GM18951 (cell line): ENCODE results near the gene PIK3C2A.
A peak's percentile ranks its signal among the peaks of the same experiment; 100 is the strongest.

ENCODE experiments used
- POLR2A ChIP-seq: IDR thresholded peaks from 4 replicates; pipeline ENCODE4 v1.6.1; 2011; ENCODE audit warnings: mild to moderate bottlenecking; ENCODE audit not compliant: insufficient read length, insufficient read depth; ENCODE audit errors: extremely low read depth
- in situ Hi-C: fragments of 300-500 bp; cut with MboI; formaldehyde crosslinking; loops from one replicate; pipeline ENCODE4 v1.12.0; 2022; ENCODE audit warnings: low sequenced_read_pairs, mixed read lengths, inconsistent platforms; ENCODE audit not compliant: unreplicated experiment

The PIK3C2A gene

GRCh38 chr11:17207317-17208256 is at the start of gene PIK3C2A:
PIK3C2A (minus strand) TSS chr11:17207986; CDS start chr11:17169741, 38,245 bp downstream.
- peak; percentile 91 for TF ChIP-seq POLR2A
- in situ Hi-C loops = no loop called here

- no peak for TF ChIP-seq POLR2A
- in situ Hi-C loops = no loop called here
These were observed 49.4 kb upstream of the PIK3C2A start for GRCh38 chr11:17257196-17257595.

DNA sequence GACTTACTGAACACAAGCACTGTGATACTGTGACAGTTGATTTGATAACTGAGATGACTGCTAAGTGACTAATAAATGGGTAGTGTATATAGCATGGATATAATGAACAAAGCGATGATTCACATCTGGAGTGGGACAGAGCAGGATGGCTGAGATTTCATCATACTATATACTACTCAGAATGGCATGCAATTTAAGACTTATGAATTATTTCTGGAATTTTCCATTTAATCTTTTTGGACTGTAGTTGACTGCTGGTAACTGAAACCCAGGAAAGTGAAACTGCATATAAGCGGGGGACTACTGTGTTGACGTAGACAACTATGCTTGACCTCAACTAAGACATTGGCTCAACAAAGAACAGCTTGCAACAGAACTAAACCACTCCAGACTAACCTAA is 48.7 kb upstream of the PIK3C2A start:
- in situ Hi-C loops = no loop called here
- no peak for TF ChIP-seq POLR2A

- no peak for TF ChIP-seq POLR2A
- in situ Hi-C loops = no loop called here
These were observed 44.9 kb upstream of the PIK3C2A start for GRCh38 chr11:17252704-17253103.

DNA sequence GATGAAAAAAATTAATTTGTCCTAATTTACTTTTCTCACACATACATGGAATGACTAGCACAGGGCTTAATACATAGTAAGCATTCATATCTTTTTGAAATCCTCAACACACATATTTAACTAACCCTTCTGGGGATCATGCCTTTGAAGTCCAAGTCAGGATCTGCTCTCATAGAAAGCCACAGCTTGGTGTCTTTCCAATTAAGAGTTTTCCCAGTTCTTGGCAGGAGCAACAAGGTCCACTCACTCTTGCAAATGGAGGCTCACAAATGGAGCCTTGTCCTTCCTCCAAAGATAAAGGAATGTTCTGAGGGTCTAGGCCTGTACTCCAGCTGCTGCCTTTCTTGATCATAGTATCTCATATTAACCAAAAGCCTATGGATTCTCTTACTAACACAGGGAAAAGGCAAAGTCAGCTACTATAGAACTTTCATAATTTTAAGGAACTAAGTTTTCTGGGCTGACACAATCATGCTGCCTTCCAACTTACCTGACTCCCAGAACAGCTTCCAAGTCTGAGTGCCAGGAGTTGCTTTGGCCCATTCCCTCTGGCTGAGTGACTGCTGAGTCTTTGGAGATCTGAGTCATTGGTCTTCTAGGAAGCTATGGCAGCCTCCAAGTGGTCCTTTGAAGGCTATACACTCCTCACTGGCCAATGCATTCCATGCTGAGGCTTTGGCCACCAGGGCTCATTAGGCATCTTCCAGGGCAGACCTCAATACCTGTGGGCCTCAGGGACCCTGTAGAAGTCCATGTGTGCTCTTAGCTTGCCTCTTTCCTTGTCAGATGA is 43.0 kb upstream of the PIK3C2A start:
- TF ChIP-seq POLR2A = no peak
- in situ Hi-C loops = no loop called here

DNA sequence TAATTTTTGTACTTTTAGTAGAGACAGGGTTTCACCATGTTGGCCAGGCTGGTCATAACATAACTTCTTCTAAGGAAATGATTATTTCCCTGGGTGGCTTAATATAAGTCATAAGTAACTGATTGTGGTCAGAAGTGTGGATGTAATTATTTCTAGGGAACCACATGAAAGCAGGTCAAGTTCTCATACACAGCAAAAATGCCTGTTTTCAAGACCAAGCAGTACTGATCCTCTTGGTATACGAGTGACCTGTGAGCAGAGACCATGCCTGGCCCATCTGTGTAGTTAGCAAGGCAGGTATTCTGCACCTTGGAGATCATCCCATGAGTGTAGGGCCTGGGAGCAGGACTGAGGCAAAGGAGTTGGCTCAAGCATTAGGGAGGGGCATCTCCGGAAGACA is 36.3 kb upstream of the PIK3C2A start:
- in situ Hi-C loops = loop anchor here (25.0 kb wide), 1 partner anchor 268 kb away; no protein-coding TSS in a partner anchor

DNA sequence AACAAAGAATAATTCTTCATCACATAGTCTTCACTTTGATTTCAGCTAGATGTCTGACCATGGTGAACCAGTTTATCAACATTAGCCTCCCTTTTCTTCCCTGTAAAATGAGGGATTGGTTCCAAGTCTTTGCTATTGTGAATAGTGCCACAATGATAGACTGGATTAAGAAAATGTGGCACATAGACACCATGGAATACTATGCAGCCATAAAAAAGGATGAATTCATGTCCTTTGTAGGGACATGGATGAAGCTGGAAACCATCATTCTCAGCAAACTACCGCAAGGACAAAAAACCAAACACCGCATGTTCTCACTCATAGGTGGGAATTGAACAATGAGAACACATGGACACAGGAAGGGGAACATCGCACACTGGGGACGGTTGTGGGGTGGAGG is 35.2 kb upstream of the PIK3C2A start:
- in situ Hi-C loops = loop anchor here (25.0 kb wide), 1 partner anchor 269 kb away; no protein-coding TSS in a partner anchor

More for the DNA sequence above, 36.3 kb upstream of the PIK3C2A start:
- TF ChIP-seq POLR2A = no peak

DNA sequence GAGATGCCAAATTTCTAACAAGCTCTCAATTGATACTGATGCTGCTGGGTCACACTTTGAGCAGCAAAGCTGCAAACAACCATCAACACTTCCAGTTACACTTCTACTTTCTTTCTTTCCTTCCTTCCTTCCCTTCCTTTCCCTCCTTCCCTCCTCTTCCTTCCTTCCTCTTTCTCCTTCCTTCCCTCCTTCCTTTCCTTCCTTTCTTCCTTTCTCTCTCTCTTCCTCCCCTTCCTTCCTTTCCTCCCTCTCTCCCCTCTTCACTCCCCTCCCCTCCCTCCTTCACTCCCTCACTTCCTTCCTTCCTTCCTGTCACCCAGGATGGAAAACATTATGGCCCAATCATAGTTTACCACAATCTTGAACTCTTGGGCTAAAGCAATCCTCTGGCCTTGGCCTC is 33.0 kb upstream of the PIK3C2A start:
- in situ Hi-C loops = loop anchor here (25.0 kb wide), 1 partner anchor 272 kb away; no protein-coding TSS in a partner anchor
- TF ChIP-seq POLR2A = no peak

DNA sequence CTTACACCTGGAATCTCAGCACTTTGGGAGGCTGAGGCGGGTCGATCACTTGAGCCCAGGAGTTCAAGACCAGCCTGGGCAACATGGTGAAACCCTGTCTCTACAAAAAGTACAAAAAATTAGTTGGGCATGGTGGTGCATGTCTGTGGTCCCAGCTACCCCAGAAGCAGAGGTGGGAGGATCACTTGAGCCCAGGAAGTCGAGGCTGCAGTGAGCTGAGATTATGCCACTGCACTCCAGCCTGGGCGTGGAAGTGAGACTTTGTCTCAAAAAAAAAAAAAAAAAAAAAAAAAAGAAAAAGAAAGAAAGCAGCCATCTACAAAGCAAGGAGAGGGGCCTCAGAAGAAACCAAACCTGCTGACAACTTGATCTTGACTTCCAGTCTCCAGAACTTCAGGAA is 32.1 kb upstream of the PIK3C2A start:
- in situ Hi-C loops = loop anchor here (25.0 kb wide), 1 partner anchor 272 kb away; no protein-coding TSS in a partner anchor

DNA sequence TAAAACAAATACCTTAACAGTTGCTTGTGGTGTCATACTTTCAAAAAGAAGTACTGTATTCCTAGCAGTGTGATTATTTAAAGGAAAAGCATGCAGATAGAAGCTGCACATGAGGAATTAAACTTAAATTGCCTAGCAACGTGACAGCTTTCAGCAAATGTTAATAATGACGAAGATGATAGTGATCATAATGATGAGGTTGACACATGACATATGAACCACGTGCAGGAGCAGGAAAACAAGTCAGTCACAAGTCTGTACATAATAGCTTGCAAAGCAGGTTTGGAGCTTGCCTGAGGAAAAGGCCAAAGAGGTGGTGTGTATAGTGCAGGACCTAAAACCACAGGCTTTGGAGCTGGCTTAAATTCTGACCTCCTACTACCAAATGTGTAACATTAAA is 30.6 kb upstream of the PIK3C2A start:
- TF ChIP-seq POLR2A = no peak
- in situ Hi-C loops = loop anchor here (25.0 kb wide), 1 partner anchor 274 kb away; no protein-coding TSS in a partner anchor

DNA sequence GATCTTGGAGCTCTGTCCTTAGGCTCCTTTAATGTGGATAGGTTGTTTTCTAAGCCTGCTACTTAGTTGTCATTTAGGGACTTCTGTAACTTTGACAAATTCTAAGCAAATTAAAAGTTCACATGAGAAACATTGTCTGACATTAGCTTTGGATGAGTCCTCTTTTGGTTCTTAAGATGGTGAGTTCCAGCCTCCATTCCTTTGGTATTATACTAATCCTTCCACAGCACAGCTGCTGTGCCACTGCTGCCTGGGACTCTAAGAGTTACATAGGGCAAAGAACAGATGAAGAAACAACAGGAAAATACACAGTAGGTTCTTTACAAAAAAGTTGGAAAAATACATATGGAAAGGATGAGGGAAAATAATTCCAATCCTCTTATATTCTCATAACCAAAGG is 25.3 kb upstream of the PIK3C2A start:
- in situ Hi-C loops = loop anchor here (25.0 kb wide), 1 partner anchor 279 kb away; no protein-coding TSS in a partner anchor

DNA sequence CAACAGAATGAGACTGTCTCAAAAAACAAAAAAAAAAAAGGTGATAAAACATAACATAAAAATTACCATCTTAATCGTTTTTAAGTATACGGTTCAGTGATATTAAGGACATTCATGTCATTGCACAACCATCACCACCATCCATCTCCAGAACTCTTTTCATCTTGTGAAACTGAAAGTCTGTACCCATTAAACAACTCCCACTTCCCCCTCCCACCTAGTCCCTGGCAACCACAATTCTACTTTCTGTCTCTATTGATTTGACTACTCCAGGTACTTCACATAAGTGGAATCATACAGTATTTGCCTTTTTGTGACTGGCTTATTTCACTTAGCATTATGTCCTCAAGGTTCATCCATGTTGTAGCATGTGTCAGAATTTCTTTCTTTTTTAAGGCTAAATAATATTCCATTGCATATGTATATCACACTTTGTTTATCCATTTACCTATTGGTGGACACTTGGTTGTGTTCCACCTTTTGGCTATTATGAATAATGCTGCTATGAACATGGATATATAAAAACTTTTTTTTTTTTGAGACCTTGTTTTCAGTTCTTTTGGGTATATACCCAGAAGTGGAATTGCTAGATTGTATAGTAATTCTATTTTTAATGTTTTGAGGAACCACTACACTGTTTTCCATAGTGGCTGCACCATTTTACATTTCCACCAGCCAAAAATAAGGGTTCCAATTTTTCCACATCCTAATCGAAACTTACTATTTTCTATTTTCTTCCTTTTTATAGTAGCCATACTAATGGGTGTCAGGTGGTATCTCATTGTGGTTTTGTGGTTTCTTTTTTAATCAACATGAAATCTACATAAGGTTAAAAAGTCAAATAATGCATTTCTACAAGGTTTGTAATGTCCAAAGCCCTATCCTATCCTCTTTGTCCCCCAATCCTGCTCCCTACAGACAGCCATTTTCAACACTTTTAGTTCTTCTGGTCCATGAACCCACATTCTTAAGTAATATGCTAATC is 23.4 kb upstream of the PIK3C2A start:
- in situ Hi-C loops = loop anchor here (25.0 kb wide), 1 partner anchor 281 kb away; no protein-coding TSS in a partner anchor
- TF ChIP-seq POLR2A = no peak

More for the DNA sequence above, 25.3 kb upstream of the PIK3C2A start:
- no peak for TF ChIP-seq POLR2A

DNA sequence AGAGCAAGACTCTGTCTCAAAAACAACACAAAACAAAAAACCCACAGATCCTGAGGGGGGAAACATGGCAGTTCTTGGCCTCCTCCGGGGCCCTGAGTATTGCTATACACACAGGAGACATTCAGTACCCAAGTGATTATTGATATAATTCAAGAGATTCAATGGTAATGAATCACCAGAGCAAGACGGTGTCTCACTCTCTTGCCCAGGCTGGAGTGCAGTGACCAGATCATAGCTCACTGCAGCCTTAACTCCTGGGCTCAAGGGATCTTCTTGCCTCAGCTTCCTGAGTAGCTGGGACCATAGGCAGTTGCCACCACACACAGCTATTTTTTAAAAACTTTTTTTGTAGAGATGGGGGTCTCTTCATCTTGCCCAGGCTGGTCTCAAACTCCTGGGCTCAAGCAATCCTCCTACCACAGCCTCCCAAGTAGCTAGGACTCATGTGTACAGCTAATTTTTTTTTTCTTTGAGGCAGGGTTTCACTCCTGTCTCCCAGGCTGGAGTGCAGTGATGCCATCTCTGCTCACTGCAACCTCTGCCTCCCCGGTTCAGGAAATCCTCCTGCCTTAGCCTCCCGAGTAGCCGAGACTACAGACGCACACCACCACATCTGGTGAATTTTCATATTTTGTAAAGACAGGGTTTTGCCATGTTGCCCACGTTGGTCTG is 21.8 kb upstream of the PIK3C2A start:
- in situ Hi-C loops = loop anchor here (25.0 kb wide), 1 partner anchor 283 kb away; no protein-coding TSS in a partner anchor
- TF ChIP-seq POLR2A = no peak

DNA sequence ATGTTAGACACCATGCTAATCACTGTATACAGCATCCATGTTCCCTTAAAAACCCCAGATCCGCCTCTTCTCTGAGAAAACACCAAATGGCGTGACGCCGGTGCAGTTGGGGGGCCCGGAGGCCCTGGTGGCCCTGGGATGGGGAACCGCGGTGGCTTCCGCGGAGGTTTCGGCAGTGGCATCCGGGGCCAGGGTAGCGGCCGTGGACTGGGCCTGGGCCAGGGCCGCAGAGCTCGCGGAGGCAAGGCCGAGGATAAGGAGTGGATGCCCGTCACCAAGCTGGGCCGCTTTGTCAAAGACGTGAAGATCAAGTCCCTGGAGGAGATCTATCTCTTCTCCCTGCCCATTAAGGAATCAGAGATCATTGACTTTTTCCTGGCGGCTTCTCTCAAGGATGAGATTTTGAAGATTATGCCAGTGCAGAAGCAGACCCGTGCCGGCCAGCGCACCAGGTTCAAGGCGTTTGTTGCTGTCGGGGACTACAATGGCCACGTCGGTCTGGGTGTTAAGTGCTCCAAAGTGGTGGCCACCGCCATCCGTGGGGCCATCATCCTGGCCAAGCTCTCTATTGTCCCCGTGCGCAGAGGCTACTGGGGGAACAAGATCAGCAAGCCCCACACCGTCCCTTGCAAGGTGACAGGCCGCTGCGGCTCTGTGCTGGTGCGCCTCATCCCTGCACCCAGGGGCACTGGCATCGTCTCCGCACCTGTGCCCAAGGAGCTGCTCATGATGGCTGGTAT is 20.6 kb upstream of the PIK3C2A start:
- in situ Hi-C loops = loop anchor here (25.0 kb wide), 1 partner anchor 284 kb away; no protein-coding TSS in a partner anchor
